ENCODE results near the gene DNPH1.

GRCh38 chr6:43199912-43200311 lies 29.4 kb downstream of the DNPH1 start:
- TF ChIP-seq CREB1 (IDR thresholded peaks at IDR 0.05) (no peak), EZH2 (IDR thresholded peaks at IDR 0.05; ENCODE audit: low read depth, low read length, severe bottlenecking) (no peak), POLR2A (IDR thresholded peaks at IDR 0.05; ENCODE audit: control extremely low read depth in 1 of 2, low read depth in 2 of 2, low read length in 2 of 2) (no peak), CEBPB (IDR thresholded peaks at IDR 0.05; ENCODE audit: low read depth, low read length) (no peak)
